ENCODE results near the gene TMEM92.

DNA sequence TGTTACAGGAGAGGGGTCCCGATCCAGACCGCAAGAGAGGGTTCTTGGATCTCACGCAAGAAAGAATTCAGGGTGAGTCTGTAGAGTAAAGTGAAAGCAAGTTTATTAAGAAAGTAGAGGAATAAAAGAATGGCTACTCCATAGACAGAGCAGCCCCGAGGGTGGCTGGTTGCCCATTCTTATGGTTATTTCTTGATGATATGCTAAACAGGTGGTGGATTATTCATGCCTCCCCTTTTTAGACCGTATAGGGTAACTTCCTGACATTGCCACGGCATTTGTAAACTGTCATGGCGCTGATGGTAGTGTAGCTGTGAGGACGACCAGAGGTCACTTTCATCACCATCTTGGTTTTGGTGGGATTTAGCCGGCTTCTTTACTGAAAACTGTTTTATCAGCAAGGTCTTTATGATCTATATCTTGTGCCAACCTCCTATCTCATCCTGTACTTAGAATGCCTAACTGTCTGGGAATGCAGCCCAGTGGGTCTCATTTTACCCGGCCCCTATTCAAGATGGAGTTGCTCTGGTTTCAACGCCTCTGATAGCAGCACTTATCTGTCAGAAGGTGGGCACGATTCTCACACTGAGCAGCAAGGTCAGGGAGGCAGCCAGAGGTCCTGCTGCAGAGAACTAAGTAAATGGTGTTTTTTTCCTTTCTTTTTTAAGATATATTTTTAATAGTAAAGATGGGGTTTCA, 45.2 kb downstream of the TMEM92 start:
- TF ChIP-seq, protein P1, sequence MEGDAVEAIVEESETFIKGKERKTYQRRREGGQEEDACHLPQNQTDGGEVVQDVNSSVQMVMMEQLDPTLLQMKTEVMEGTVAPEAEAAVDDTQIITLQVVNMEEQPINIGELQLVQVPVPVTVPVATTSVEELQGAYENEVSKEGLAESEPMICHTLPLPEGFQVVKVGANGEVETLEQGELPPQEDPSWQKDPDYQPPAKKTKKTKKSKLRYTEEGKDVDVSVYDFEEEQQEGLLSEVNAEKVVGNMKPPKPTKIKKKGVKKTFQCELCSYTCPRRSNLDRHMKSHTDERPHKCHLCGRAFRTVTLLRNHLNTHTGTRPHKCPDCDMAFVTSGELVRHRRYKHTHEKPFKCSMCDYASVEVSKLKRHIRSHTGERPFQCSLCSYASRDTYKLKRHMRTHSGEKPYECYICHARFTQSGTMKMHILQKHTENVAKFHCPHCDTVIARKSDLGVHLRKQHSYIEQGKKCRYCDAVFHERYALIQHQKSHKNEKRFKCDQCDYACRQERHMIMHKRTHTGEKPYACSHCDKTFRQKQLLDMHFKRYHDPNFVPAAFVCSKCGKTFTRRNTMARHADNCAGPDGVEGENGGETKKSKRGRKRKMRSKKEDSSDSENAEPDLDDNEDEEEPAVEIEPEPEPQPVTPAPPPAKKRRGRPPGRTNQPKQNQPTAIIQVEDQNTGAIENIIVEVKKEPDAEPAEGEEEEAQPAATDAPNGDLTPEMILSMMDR (conservative IDR thresholded peaks at IDR 0.05; ENCODE audit: low read length), result no peak
- no peak for TF ChIP-seq EZH2phosphoT487 (IDR thresholded peaks at IDR 0.05; ENCODE audit: borderline replicate concordance)

All from Loucy (cell line).